Left ventricle myocardium inferior (tissue), 1 donor: Measurements from ENCODE around the gene HAS3. TPM values are rescaled to one million over a fixed set of nuclear protein-coding genes. Genes with fewer than 3 reads are reported as not detected.

Experiments
- DNase-seq: peaks from one replicate; pipeline ENCODE4 v3.0.0-alpha.2; 2020
- H3K27ac ChIP-seq: fragments of 200-600 bp; replicated peaks from 2 replicates; pipeline ENCODE4 v1.8.0; 2021
- H3K27me3 ChIP-seq: fragments of 200-600 bp; 2 replicates; pipeline ENCODE4 v1.8.0; 2021; ENCODE audit warnings: low read depth
- H3K36me3 ChIP-seq: fragments of 200-600 bp; 2 replicates; pipeline ENCODE4 v1.8.0; 2021
- H3K4me1 ChIP-seq: fragments of 200-600 bp; 2 replicates; pipeline ENCODE4 v1.8.0; 2021
- H3K4me3 ChIP-seq: fragments of 200-600 bp; 2 replicates; pipeline ENCODE4 v1.8.0; 2021; ENCODE audit warnings: mild to moderate bottlenecking, moderate library complexity
- H3K9me3 ChIP-seq: fragments of 200-600 bp; replicated peaks from 2 replicates; pipeline ENCODE4 v1.8.0; 2021
- intact Hi-C: fragments of 100-400 bp; cut with micrococcal nuclease; formaldehyde crosslinking; loops from one replicate; pipeline ENCODE4 v1.11.0; 2022
- total RNA-seq: library from RNA; stranded (reverse); fragmentation: NEBNext Ultra II Directional; extraction: Animal tissue kit (Norgen Biotek cat#: 25700); gene quantifications from one replicate; pipeline ENCODE4 v1.2.1, GENCODE V29; 2021
- TF ChIP-seq, protein P1 (sequence below): fragments of 200-600 bp; IDR thresholded peaks from 2 replicates; pipeline ENCODE4 v1.8.0; 2021; ENCODE audit warnings: antibody characterized with exemption, mild to moderate bottlenecking, borderline replicate concordance
- donor health status: DM: no; HTN: yes; CAD: no; lungs with severe emphysema.

The HAS3 gene
- total RNA-seq, 1 donor from 2014 or later: 0.27 TPM

DNA sequence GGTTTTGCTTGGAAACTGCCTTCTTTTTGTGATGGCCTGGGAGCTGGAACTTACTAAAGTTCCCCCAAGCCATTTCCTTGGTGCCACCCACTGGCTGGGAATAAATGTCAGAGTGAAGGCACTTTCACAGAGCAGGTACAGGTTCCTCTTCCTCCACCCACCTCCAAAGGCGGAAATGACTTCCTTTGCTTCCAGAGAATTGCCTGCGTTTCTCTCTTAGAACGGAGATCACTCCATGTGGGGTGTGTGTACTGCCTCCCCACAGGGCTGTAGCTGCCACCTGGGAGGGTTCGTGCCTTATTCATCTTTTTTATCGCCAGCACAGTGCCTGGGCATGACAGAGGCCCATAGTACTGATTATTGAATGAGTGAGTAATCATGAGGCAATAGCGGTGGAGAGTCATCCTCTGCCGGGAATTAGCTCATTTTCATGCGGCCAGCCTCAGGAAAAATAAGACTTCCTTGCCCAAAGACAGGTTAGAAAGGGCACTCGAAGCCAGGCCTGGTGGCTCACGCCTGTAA, 32.2 kb upstream of the HAS3 start:
- no peak overlapping the region for H3K27ac ChIP-seq
- intact Hi-C loops: no loop called here
- H3K27me3 ChIP-seq: no peaks in the 10 kb centered on the region
- no peak overlapping the region for H3K4me3 ChIP-seq
- peaks cover 12% of the 10 kb centered on the region for H3K4me1 ChIP-seq
- TF ChIP-seq, protein P1, sequence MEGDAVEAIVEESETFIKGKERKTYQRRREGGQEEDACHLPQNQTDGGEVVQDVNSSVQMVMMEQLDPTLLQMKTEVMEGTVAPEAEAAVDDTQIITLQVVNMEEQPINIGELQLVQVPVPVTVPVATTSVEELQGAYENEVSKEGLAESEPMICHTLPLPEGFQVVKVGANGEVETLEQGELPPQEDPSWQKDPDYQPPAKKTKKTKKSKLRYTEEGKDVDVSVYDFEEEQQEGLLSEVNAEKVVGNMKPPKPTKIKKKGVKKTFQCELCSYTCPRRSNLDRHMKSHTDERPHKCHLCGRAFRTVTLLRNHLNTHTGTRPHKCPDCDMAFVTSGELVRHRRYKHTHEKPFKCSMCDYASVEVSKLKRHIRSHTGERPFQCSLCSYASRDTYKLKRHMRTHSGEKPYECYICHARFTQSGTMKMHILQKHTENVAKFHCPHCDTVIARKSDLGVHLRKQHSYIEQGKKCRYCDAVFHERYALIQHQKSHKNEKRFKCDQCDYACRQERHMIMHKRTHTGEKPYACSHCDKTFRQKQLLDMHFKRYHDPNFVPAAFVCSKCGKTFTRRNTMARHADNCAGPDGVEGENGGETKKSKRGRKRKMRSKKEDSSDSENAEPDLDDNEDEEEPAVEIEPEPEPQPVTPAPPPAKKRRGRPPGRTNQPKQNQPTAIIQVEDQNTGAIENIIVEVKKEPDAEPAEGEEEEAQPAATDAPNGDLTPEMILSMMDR: no peak
- no peak for DNase-seq
- H3K9me3 ChIP-seq: no peaks in the 10 kb centered on the region
- peaks cover 4% of the 10 kb centered on the region for H3K36me3 ChIP-seq

DNA sequence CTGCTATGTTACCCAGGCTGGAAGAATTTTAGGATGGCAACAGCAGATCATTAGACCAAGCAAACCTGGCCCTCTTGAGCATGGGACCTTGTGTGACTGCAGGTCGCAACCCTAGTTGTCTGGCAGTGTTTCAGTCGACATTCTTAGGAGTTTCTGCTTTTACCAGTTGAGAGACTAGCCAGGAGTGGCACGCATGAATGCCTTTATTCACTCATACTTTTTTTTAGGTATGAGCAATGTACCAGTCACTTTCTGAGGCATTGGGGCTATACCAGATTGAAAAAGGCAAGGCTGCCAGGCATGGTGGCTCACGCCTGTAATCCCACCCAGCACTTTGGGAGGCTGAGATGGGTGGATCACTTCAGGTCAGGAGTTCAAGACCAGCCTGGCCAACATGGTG, 28.2 kb upstream of the HAS3 start:
- no peak for DNase-seq
- TF ChIP-seq, protein P1: no peak
- H3K4me1 ChIP-seq: peaks cover 10% of the 10 kb centered on the region
- no peaks in the 10 kb centered on the region for H3K27me3 ChIP-seq
- intact Hi-C loops: no loop called here
- H3K27ac ChIP-seq: no peak overlapping the region
- peaks cover 4% of the 10 kb centered on the region for H3K36me3 ChIP-seq
- no peaks in the 10 kb centered on the region for H3K9me3 ChIP-seq
- H3K4me3 ChIP-seq: no peak overlapping the region

DNA sequence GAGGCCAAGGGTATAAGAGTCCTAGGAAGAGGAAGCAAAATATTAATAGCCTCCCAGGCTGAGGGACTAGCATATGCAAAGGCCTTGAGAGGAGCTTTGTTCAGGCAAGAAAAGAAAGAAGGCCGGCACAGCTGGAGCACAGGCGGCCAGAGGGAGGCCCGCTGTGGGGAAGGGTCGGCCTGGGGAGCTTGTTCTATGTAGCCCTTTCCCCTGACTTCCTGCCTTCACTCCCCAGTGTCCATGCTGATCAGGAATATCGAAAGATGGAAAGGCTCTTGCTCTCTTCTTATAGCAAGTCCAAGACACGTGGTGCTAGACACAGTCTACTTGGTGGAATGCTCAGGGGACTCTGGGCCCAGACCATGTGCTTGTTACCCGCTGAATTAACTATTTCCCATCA, 27.4 kb upstream of the HAS3 start:
- Histone ChIP-seq H3K4me1 (peaks cover 2% of the 10 kb centered on the region), H3K36me3 (peaks cover 4% of the 10 kb centered on the region), H3K9me3 (no peaks in the 10 kb centered on the region), H3K27ac (no peak overlapping the region), H3K27me3 (no peaks in the 10 kb centered on the region), H3K4me3 (no peak overlapping the region)
- TF ChIP-seq, protein P1: no peak
- DNase-seq: no peak
- intact Hi-C loops: no loop called here

DNA sequence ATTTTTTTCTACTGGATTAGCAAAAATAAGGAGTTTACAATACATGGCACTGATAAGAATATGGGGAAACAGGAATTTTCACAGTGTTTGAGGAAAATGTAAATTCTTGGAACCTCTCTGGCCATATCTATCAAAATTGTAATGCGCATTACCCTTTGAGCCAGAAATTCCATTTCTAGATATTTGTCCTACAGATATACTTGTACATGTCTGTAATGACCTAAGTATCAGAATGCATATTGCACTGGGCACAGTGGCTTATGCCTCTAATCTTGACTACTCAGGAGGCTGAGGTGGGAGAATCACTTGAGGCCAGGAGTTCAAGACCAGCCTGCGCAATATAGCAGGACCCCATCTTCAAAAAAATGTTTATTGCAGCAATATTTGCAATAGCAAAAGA, 25.8 kb upstream of the HAS3 start:
- TF ChIP-seq, protein P1: no peak
- no peak overlapping the region for H3K27ac ChIP-seq
- no peak for DNase-seq
- peaks cover 4% of the 10 kb centered on the region for H3K36me3 ChIP-seq
- intact Hi-C loops: no loop called here
- no peaks in the 10 kb centered on the region for H3K27me3 ChIP-seq
- H3K4me3 ChIP-seq: no peak overlapping the region
- no peaks in the 10 kb centered on the region for H3K9me3 ChIP-seq
- peaks cover 6% of the 10 kb centered on the region for H3K4me1 ChIP-seq

DNA sequence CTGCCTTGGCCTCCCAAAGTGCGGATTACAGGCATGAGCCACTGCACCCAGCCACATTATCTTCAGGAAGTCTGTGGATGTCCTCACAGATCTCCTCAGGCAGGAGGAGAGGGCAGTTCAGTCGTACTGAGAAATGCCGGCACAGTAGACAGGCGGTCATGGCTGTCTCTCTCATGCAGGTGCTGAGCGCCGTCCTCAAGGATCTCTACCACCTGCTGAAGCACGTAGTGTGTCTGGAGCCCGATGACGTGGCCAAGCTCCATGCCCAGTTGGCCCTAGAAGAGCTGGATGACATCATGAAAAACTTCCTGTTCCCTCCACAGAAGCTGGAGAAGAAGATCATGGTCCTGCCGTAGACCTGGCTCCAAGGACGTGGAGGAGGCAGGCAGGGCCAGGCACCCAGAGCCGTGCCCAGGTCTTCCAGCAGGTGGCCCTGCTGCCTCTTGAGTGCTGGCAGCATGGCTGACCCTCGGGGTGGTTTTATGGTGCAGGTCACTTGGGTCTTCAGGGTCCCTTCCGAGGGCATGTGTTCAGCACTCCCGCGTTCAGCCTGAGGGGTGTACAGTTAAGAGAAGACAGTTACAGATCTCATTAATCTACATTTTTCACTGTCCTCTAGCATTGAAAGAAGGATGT, 22.0 kb upstream of the HAS3 start:
- Histone ChIP-seq H3K9me3 (no peaks in the 10 kb centered on the region), H3K27ac (no peak overlapping the region), H3K27me3 (no peaks in the 10 kb centered on the region), H3K4me3 (no peak overlapping the region), H3K4me1 (peaks cover 6% of the 10 kb centered on the region), H3K36me3 (peaks cover 5% of the 10 kb centered on the region)
- intact Hi-C loops: no loop called here
- TF ChIP-seq, protein P1: no peak
- no peak for DNase-seq
